Measurements from ENCODE around the gene KIF25.

DNA sequence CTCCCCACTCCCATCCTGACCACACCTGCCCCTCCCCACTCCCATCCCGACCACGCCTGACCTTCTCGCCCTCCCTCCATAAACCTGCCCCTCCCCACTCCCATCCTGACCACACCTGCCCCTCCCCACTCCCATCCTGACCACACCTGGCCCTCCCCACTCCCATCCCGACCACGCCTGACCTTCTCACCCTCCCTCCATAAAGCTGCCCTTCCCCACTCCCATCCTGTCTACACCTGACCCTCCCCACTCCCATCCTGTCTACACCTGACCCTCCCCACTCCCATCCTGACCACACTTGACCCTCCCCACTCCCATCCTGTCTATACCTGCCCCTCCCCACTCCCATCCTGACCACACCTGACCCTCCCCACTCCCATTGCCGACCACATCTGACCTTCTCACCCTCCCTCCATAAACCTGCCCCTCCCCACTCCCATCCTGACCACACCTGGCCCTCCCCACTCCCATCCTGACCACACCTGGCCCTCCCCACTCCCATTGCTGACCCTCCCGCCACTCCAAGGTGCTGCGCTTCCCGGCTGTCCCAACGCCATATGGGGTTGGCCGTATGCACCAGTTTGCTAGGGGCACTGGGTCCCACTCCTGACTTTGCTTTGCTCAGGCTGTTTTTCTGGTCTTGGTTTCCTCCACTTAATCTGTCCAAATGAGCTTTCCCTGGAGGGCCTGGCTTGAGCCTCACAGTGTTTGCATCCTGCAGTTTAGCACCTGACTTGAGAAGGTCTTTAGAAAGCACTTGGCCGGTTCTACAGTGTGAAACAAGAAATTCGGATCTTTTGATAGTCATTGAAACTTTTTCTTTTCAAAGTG lies 2.9 kb downstream of the KIF25 start:
- TF ChIP-seq NR3C1 (CRISPR knock-in tag; conservative IDR thresholded peaks at IDR 0.05; ENCODE audit: low read depth) (no peak), ESRRA (CRISPR knock-in tag; IDR thresholded peaks at IDR 0.05; ENCODE audit: borderline replicate concordance) (no peak)

Data from WTC11 (cell line).